ENCODE measurements around the gene SHOC2.

- TF ChIP-seq EZH2phosphoT487 (IDR thresholded peaks at IDR 0.05; ENCODE audit: insufficient read depth, low read depth), result no peak
- TF ChIP-seq EZH2 (IDR thresholded peaks at IDR 0.05; ENCODE audit: insufficient read depth, poor library complexity, severe bottlenecking), result no peak
These were observed 57.2 kb downstream of the SHOC2 start for GRCh38 chr10:110976577-110976976.

Data from GM23248 (cell line).